GM10266 (cell line): ENCODE measurements around the gene ERCC6.

Experiments
- DNase-seq: peaks from one replicate; pipeline ENCODE4 v3.0.0; 2012; ENCODE audit errors: extremely low spot score
- CTCF ChIP-seq: IDR thresholded peaks from 2 replicates; pipeline ENCODE4 v1.5.1; 2012; ENCODE audit warnings: mild to moderate bottlenecking, low read depth; ENCODE audit not compliant: control insufficient read depth, insufficient read depth; ENCODE audit errors: missing control alignments

Gene ERCC6

DNA sequence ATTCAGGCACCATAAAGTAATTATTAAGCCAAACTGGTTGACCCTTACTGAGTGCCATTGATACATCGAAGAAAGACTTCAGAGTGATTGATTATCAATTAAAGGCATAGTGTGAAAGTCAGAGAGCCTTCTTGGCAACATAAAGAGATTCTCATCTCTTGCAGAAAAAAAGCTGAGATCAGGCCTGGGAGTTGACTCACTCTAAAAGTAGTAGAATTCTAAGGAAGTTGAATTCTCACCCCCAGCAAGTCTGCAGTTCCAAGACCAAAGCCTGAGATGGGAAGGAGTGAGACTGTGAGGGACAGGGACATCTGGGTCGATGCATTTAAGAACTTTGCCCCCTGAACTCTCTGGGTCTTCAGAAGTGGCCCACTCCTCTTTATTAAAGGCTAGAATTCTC is 21.6 kb upstream of the ERCC6 start:
- TF ChIP-seq CTCF: no peak

GRCh38 chr10:49559476-49559875 is 20.6 kb upstream of the ERCC6 start:
- no peak for TF ChIP-seq CTCF
- DNase-seq: no peak

More for the DNA sequence above, 21.6 kb upstream of the ERCC6 start:
- DNase-seq: no peak

DNA sequence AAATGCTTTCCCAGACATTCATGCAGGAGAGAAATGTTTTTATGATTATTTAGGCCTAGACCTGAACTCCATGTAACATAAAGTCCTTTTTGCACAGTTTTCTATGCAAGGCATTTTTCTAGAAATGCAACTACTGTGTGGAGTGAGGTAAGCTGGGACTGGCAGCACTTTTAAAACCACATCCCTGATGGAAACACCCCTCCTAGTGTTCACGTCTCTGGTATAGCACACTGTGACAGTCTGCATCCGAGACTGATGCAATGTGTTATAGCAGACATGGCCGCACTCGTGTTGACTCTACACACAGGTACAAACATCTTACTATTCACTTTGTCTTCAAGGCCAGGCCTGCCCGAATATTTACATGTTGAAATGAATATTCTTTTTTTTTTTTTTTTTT is 19.3 kb upstream of the ERCC6 start:
- DNase-seq: no peak
- no peak for TF ChIP-seq CTCF

DNA sequence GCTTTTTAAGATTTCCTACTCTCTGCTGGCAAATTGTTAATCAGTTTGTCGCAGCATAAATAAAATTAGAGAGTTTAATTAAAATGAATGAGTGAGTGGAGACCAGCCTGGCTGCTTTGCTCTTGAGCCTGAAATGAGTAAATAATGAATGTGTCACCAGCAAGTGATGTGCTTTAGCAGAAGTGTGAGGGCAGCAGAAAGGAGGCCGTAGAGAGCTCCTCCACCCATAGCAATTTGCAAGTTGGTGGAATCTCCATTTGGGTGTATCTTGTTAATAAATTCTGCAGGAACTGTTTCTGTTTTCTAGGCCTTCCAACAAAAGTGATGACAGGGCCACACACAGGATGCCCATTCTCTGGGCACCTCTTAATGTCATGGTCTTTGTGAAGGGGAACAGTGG is 18.8 kb upstream of the ERCC6 start:
- no peak for TF ChIP-seq CTCF

GRCh38 chr10:49556723-49557122 is 17.8 kb upstream of the ERCC6 start:
- no peak for DNase-seq
- TF ChIP-seq CTCF: no peak

More for the DNA sequence above, 18.8 kb upstream of the ERCC6 start:
- no peak for DNase-seq

DNA sequence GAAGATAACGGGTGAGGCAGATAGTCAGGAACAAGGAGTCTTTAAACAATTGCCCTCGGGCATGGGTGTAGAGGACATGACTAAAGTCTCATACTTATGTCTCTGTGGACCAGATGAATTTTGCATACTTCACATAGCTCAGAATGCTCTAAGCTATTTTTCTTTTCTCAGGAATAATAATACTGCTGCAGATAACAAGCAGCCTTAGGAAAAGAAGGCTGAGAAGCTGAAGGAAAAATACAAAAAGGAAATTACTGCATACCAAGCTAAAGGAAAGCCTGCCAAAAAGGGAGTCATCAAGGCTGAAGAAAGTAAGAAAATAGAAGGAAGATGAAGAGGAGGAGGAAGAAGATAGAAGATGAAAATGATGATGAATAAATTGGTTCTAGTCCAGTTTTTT is 13.4 kb upstream of the ERCC6 start:
- TF ChIP-seq CTCF: no peak
- no peak for DNase-seq

DNA sequence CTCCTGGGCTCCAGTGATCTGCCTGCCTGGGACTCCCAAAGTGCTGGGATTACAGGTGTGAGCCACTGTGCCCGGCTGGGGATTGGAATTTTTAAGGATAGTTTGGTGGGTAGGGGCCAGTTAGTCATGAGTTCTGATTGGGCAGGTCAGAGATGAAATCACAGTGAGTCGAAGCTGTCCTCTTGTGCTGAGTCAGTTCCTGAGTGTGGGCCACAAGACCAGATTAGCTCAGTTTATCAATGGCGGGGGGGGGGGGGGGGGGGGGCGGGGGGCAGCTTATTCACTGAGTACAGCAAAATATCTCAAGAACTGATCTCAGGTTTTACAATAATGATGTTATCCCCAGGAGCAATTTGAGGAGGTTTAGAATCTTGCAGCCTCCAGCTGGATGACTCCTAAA is 11.6 kb upstream of the ERCC6 start:
- no peak for TF ChIP-seq CTCF
- DNase-seq: no peak
